ENCODE results near the gene PAFAH1B1.

DNA sequence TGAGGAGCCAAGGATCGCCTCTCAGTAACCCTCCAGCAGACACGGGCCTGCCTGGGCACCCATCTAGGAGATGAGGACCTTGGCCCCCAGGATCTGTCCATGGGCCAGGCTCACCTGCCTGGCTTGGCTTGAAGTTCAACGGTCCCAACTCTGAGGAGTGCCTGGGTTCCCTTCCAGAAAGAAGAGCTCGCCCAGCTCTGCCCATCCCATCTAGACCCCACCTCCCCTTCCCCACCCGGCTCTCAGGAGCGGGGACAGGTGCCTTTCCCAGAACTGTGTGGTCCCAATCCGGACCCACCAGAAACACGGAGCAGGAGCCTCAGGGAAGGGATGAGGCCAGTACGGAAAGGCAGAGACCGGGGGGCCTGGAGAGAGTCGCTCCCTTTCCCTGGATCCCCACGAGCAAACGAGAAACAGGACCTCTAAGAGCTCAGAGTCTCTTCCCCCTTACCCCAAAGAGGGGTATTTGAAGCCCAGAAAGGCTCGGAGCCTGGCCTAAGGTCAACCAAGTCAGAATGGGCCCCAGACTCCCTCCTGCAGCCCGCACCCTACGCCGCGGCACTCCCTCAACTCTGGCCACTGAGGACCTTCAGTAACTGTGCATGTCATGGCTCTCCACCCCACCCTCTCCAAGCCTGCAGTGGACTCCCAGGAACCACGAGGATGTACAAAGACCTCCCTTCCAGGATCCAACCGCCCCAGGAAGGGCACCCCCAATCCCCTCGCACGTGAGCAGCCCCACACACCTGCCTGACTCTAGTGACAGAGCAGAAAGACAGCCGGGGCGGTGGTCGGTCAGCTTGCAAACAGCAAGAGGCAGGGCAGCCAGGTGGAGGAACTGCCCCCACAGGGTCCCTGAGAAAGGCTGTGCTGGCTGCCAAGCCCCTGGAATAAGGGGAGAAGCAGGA is 112.7 kb downstream of the PAFAH1B1 start:
- TF ChIP-seq POLR2A (IDR thresholded peaks at IDR 0.05) (no peak), CTCF (IDR thresholded peaks at IDR 0.05 in 4 of 5, conservative IDR thresholded peaks at IDR 0.05 in 1 of 5) (no peak)
